Activated T-cell treated with anti-CD3 and anti-CD28 coated beads, Interleukin-2, amount 50 U/mL, for 72 hours (primary cell): ENCODE data around the gene TMEM131L. TPM values are rescaled to one million over a fixed set of nuclear protein-coding genes. Genes with fewer than 3 reads are reported as not detected.

Source experiments
- ATAC-seq, 2 donors: fragments of 150-1000 bp; cut with Tn5 transposase; replicated peaks in 1 of 2; 2 replicates each; pipeline ENCODE4 v1.10.0; 2021; ENCODE audit warnings: moderate library complexity in 2 of 2, mild to moderate bottlenecking in 1 of 2
- DNase-seq, 2 donors: peaks; one replicate each; pipeline ENCODE4 v3.0.0; 2021 to 2022; ENCODE audit warnings: mixed read lengths in 1 of 2
- H3K27ac Mint-ChIP-seq: one replicate; pipeline ENCODE4 v1.8.0; 2022; ENCODE audit warnings: mild to moderate bottlenecking, moderate library complexity, mixed read lengths
- H3K27me3 Mint-ChIP-seq: one replicate; pipeline ENCODE4 v1.8.0; 2022; ENCODE audit warnings: low read depth, mixed read lengths
- H3K36me3 Mint-ChIP-seq, 2 donors: one replicate each; pipeline ENCODE4 v1.8.0; 2022; ENCODE audit warnings: mixed read lengths in 2 of 2, mild to moderate bottlenecking in 1 of 2; ENCODE audit not compliant: insufficient read depth in 2 of 2
- H3K4me1 Mint-ChIP-seq: one replicate; pipeline ENCODE4 v1.8.0; 2022; ENCODE audit warnings: low read depth, mixed read lengths
- H3K4me3 Mint-ChIP-seq, 2 donors: one replicate each; pipeline ENCODE4 v1.8.0; 2022; ENCODE audit warnings: mild to moderate bottlenecking in 2 of 2, mixed read lengths in 2 of 2, moderate library complexity in 2 of 2
- H3K9me3 Mint-ChIP-seq, 2 donors: one replicate each; pipeline ENCODE4 v1.8.0; 2022; ENCODE audit warnings: mixed read lengths in 2 of 2
- total RNA-seq, 2 donors: library from RNA; stranded (reverse); gene quantifications; one replicate each; pipeline ENCODE4 v1.2.3, GENCODE V29; 2022

TMEM131L gene
- total RNA-seq, 2 donors from 2014 or later, result 32.7 to 44.4 TPM

GRCh38 chr4:153635846-153636245 is 169.7 kb downstream of the TMEM131L start:
- no peak for DNase-seq
- peaks cover 4 to 27% of the 10 kb centered on the region in 2 donors for H3K36me3 Mint-ChIP-seq
- H3K4me3 Mint-ChIP-seq, result no peak overlapping the region
- no peaks in the 10 kb centered on the region for H3K27me3 Mint-ChIP-seq
- H3K9me3 Mint-ChIP-seq, result no peaks in the 10 kb centered on the region
- ATAC-seq, result no peak
- peaks cover 11% of the 10 kb centered on the region for H3K4me1 Mint-ChIP-seq
- H3K27ac Mint-ChIP-seq, result no peak overlapping the region

GRCh38 chr4:153637201-153637600 is 171.0 kb downstream of the TMEM131L start:
- no peaks in the 10 kb centered on the region for H3K9me3 Mint-ChIP-seq
- H3K36me3 Mint-ChIP-seq, result peaks cover 3 to 23% of the 10 kb centered on the region in 2 donors
- H3K4me3 Mint-ChIP-seq, result no peak overlapping the region
- H3K27me3 Mint-ChIP-seq, result no peaks in the 10 kb centered on the region
- ATAC-seq (no peak), DNase-seq (no peak)
- H3K4me1 Mint-ChIP-seq, result peaks cover 24% of the 10 kb centered on the region
- no peak overlapping the region for H3K27ac Mint-ChIP-seq

GRCh38 chr4:153638011-153638410 is 171.9 kb downstream of the TMEM131L start:
- peaks cover 2 to 20% of the 10 kb centered on the region in 2 donors for H3K36me3 Mint-ChIP-seq
- H3K27me3 Mint-ChIP-seq, result no peaks in the 10 kb centered on the region
- no peaks in the 10 kb centered on the region for H3K9me3 Mint-ChIP-seq
- H3K27ac Mint-ChIP-seq, result no peak overlapping the region
- ATAC-seq, result no peak
- H3K4me3 Mint-ChIP-seq, result no peak overlapping the region
- DNase-seq, result no peak
- H3K4me1 Mint-ChIP-seq, result peaks cover 25% of the 10 kb centered on the region

DNA sequence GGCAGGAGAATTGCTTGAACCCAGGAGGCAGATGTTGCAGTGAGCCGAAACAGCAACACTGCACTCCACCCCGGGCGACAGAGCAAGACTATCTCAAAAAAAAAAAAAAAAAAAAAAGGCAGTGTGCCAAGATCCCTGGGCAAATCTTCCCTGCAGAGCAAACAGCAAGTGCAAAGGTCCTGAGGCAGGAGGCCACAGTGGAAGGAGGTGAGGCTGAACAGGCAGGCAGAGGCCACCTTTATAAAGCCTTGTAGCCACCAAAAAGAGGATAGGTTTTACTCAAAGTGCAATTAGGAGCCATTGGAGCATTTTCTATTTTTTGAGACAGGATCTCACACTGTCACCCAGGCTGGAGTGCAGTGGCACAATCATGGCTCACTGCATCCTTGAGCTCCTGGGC is 172.8 kb downstream of the TMEM131L start:
- H3K27ac Mint-ChIP-seq, result no peak overlapping the region
- ATAC-seq (no peak), DNase-seq (no peak)
- H3K4me3 Mint-ChIP-seq, result no peak overlapping the region
- peaks cover 2 to 20% of the 10 kb centered on the region in 2 donors for H3K36me3 Mint-ChIP-seq
- H3K4me1 Mint-ChIP-seq, result peaks cover 32% of the 10 kb centered on the region
- H3K27me3 Mint-ChIP-seq, result no peaks in the 10 kb centered on the region
- no peaks in the 10 kb centered on the region for H3K9me3 Mint-ChIP-seq

GRCh38 chr4:153639833-153640802 is 174.0 kb downstream of the TMEM131L start:
- Mint-ChIP-seq H3K27me3 (no peaks in the 10 kb centered on the region), H3K36me3 (peaks cover 0 to 12% of the 10 kb centered on the region in 2 donors)

GRCh38 chr4:153641532-153641931 is 175.4 kb downstream of the TMEM131L start:
- peaks cover 0 to 3% of the 10 kb centered on the region in 2 donors for H3K9me3 Mint-ChIP-seq
- peak in 1 of 2 donors; percentile 23 for DNase-seq
- no peak overlapping the region for H3K27ac Mint-ChIP-seq
- peaks cover 29% of the 10 kb centered on the region for H3K4me1 Mint-ChIP-seq
- no peak overlapping the region for H3K4me3 Mint-ChIP-seq
- no peaks in the 10 kb centered on the region for H3K27me3 Mint-ChIP-seq
- peak; percentile 75 to 79 for ATAC-seq
- peaks cover 0 to under 1% of the 10 kb centered on the region in 2 donors for H3K36me3 Mint-ChIP-seq

More at GRCh38 chr4:153639833-153640802, 174.0 kb downstream of the TMEM131L start:
- no peak overlapping the region for H3K27ac Mint-ChIP-seq
- no peak for ATAC-seq
- peak overlapping the region in 1 of 2 donors; percentile 28 for H3K4me3 Mint-ChIP-seq
- peaks cover 32% of the 10 kb centered on the region for H3K4me1 Mint-ChIP-seq
- peaks cover 0 to under 1% of the 10 kb centered on the region in 2 donors for H3K9me3 Mint-ChIP-seq
- DNase-seq, result no peak

- Mint-ChIP-seq H3K27ac (no peak overlapping the region), H3K9me3 (peaks cover 0 to 3% of the 10 kb centered on the region in 2 donors), H3K27me3 (no peaks in the 10 kb centered on the region), H3K36me3 (no peaks in the 10 kb centered on the region), H3K4me1 (peaks cover 36% of the 10 kb centered on the region), H3K4me3 (no peak overlapping the region)
- DNase-seq (no peak), ATAC-seq (peak; percentile 64 to 71)
These were observed 177.5 kb downstream of the TMEM131L start for GRCh38 chr4:153643406-153644383.

GRCh38 chr4:153645183-153645582 is 179.0 kb downstream of the TMEM131L start:
- Mint-ChIP-seq H3K36me3 (no peaks in the 10 kb centered on the region), H3K4me3 (no peak overlapping the region), H3K27ac (no peak overlapping the region), H3K27me3 (no peaks in the 10 kb centered on the region), H3K4me1 (peaks cover 36% of the 10 kb centered on the region), H3K9me3 (peaks cover 0 to 3% of the 10 kb centered on the region in 2 donors)
- DNase-seq, result no peak
- no peak for ATAC-seq

GRCh38 chr4:153646261-153646660 is 180.1 kb downstream of the TMEM131L start:
- Mint-ChIP-seq H3K36me3 (no peaks in the 10 kb centered on the region), H3K4me1 (peaks cover 39% of the 10 kb centered on the region), H3K4me3 (no peak overlapping the region), H3K9me3 (peaks cover 0 to 3% of the 10 kb centered on the region in 2 donors), H3K27ac (no peak overlapping the region), H3K27me3 (no peaks in the 10 kb centered on the region)
- ATAC-seq, result no peak
- no peak for DNase-seq

GRCh38 chr4:153646978-153647377 is 180.8 kb downstream of the TMEM131L start:
- no peaks in the 10 kb centered on the region for H3K36me3 Mint-ChIP-seq
- H3K4me3 Mint-ChIP-seq, result no peak overlapping the region
- no peak overlapping the region for H3K27ac Mint-ChIP-seq
- ATAC-seq, result no peak
- H3K27me3 Mint-ChIP-seq, result no peaks in the 10 kb centered on the region
- H3K9me3 Mint-ChIP-seq, result peaks cover 0 to 3% of the 10 kb centered on the region in 2 donors
- peaks cover 39% of the 10 kb centered on the region for H3K4me1 Mint-ChIP-seq
- DNase-seq, result no peak

DNA sequence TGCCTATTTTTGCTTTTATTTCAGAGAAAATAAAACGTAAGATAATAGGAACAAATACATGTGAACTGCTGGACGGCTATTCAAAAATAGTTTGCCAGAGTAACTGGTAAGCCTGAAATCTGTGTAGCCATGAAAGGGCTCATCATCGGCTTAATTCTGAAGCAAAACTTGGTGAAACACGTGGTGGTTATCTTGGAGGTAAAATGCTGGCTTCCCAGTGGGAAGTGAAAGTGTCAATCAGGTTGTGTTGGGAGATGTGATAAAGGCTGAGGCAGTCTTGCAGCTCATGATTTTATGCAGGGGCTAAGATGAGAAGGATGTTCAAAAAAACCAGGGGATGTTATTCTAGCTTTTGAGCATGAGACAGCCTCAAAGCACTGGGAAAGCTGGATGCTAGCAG is 181.8 kb downstream of the TMEM131L start:
- peaks cover 0 to 3% of the 10 kb centered on the region in 2 donors for H3K9me3 Mint-ChIP-seq

DNA sequence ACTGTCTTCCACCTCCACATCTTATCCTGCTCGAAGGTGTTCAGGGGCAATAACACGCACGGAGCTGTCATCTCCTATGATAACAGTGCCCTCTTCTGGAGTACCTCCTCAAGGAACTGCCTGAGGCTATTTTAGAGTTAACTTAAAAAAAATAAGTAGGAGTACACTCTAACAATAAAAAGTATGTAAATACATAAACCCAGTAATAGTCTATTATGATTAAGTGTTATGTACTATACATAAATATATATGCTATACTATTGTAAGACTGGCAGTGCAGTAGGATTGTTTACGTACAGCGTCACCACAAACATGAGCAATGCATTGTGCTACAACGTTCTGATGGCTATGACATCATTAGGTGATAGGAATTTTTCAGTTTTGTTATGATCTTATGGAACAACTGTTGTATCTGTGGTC is 183.4 kb downstream of the TMEM131L start:
- Mint-ChIP-seq H3K36me3 (no peaks in the 10 kb centered on the region), H3K4me3 (no peak overlapping the region), H3K9me3 (peaks cover 0 to 3% of the 10 kb centered on the region in 2 donors), H3K27me3 (no peaks in the 10 kb centered on the region), H3K27ac (no peak overlapping the region), H3K4me1 (peaks cover 37% of the 10 kb centered on the region)
- ATAC-seq (peak; percentile 47 to 52), DNase-seq (peak in 1 of 2 donors; percentile 19)

More for the DNA sequence above, 181.8 kb downstream of the TMEM131L start:
- H3K27ac Mint-ChIP-seq, result peak overlapping the region; percentile 2
- H3K27me3 Mint-ChIP-seq, result no peaks in the 10 kb centered on the region
- DNase-seq (no peak), ATAC-seq (no peak)
- H3K4me3 Mint-ChIP-seq, result no peak overlapping the region
- H3K4me1 Mint-ChIP-seq, result peaks cover 43% of the 10 kb centered on the region
- no peaks in the 10 kb centered on the region for H3K36me3 Mint-ChIP-seq
